OCI-LY3 (cell line): ENCODE results near the gene TMEM87A.

Experiments
- H2AFZ ChIP-seq: fragments of 200-600, 300-600 bp; shearing (Covaris generic); 2 replicates; pipeline ENCODE4 v1.6.0; 2014; ENCODE audit warnings: antibody characterized with exemption, low read depth, low read length
- H3K27ac ChIP-seq: fragments of 200-600, 300-600 bp; sonication (generic); 2 replicates; pipeline ENCODE4 v1.5.1; 2014; ENCODE audit warnings: mild to moderate bottlenecking, low read length, moderate library complexity, mixed read lengths
- H3K27me3 ChIP-seq: fragments of 200-600, 300-600 bp; sonication (generic); 2 replicates; pipeline ENCODE4 v1.6.1; 2014; ENCODE audit warnings: low read depth, low read length, mixed read lengths
- H3K36me3 ChIP-seq: fragments of 200-600, 300-600 bp; sonication (generic); replicated peaks from 2 replicates; pipeline ENCODE3; 2014; ENCODE audit warnings: low read depth, low read length, mixed read lengths
- H3K4me1 ChIP-seq: fragments of 300-600, 200-600 bp; sonication (generic); 2 replicates; pipeline ENCODE4 v1.6.1; 2014; ENCODE audit warnings: low read length, mixed read lengths
- H3K4me2 ChIP-seq: fragments of 200-600, 300-600 bp; sonication (generic); 2 replicates; pipeline ENCODE4 v1.6.1; 2014; ENCODE audit warnings: low read length, mixed read lengths
- H3K4me3 ChIP-seq: fragments of 300-600, 200-600 bp; sonication (generic); 2 replicates; pipeline ENCODE4 v1.5.1; 2014; ENCODE audit warnings: antibody characterized with exemption, mild to moderate bottlenecking, low read length, moderate library complexity
- H3K79me2 ChIP-seq: fragments of 300-600, 200-600 bp; shearing (Covaris generic); 2 replicates; pipeline ENCODE4 v1.6.1; 2014; ENCODE audit warnings: mild to moderate bottlenecking, low read length, mixed read lengths
- H3K9ac ChIP-seq: fragments of 300-600, 200-600 bp; shearing (Covaris generic); 2 replicates; pipeline ENCODE4 v1.6.0; 2014; ENCODE audit warnings: mild to moderate bottlenecking, low read length, moderate library complexity
- H3K9me3 ChIP-seq: fragments of 200-600, 300-600 bp; shearing (Covaris generic); 2 replicates; pipeline ENCODE4 v1.6.1; 2014; ENCODE audit warnings: low read length, mixed read lengths; ENCODE audit not compliant: insufficient read depth
- H4K20me1 ChIP-seq: fragments of 200-600, 300-600 bp; sonication (generic); 2 replicates; pipeline ENCODE4 v1.6.1; 2016; ENCODE audit warnings: low read length, mixed read lengths; ENCODE audit not compliant: insufficient read depth
- EZH2phosphoT487 ChIP-seq: fragments of 200-600 bp; shearing (Covaris generic); IDR thresholded peaks from 2 replicates; pipeline ENCODE4 v1.6.1; 2018; ENCODE audit warnings: antibody characterized with exemption, mixed run types, low read depth
- TF ChIP-seq, protein P1 (sequence below): fragments of 200-600, 300-600 bp; sonication (generic); IDR thresholded peaks from 2 replicates; pipeline ENCODE4 v1.5.1; 2014; ENCODE audit warnings: antibody characterized with exemption, low read length, low read depth

The TMEM87A gene

DNA sequence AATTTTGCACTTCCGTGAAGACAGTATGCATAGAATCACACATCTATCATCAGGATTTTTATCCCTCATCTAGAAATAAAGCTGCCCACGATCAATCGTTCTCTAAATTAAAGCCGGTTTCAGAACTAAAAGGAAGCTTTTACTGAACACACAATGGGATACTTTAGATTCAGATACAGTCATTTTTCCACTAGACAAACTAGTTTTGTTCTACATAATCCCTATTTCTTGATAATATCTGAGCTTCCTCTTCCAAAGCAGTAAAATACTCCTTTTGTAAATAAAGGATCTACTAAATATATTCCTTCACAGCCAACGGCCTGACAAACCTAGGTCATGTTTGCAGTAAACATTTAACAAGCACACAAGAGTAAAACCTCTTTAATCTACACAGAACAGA lies 2.2 kb downstream of the TMEM87A start:
- H4K20me1 ChIP-seq = no peaks in the 10 kb centered on the region; the same call in 1 of the 2 replicates
- H3K4me2 ChIP-seq = no peak overlapping the region
- H3K27ac ChIP-seq = no peak overlapping the region
- no peak overlapping the region for H3K4me3 ChIP-seq
- peaks cover 17% of the 10 kb centered on the region for H3K36me3 ChIP-seq
- H2AFZ ChIP-seq = no peak overlapping the region
- peaks cover 69% of the 10 kb centered on the region for H3K79me2 ChIP-seq
- peaks cover 21% of the 10 kb centered on the region for H3K4me1 ChIP-seq
- no peaks in the 10 kb centered on the region for H3K27me3 ChIP-seq
- H3K9ac ChIP-seq = no peak overlapping the region
- no peaks in the 10 kb centered on the region for H3K9me3 ChIP-seq
- no peak for TF ChIP-seq EZH2phosphoT487
- TF ChIP-seq, protein P1, sequence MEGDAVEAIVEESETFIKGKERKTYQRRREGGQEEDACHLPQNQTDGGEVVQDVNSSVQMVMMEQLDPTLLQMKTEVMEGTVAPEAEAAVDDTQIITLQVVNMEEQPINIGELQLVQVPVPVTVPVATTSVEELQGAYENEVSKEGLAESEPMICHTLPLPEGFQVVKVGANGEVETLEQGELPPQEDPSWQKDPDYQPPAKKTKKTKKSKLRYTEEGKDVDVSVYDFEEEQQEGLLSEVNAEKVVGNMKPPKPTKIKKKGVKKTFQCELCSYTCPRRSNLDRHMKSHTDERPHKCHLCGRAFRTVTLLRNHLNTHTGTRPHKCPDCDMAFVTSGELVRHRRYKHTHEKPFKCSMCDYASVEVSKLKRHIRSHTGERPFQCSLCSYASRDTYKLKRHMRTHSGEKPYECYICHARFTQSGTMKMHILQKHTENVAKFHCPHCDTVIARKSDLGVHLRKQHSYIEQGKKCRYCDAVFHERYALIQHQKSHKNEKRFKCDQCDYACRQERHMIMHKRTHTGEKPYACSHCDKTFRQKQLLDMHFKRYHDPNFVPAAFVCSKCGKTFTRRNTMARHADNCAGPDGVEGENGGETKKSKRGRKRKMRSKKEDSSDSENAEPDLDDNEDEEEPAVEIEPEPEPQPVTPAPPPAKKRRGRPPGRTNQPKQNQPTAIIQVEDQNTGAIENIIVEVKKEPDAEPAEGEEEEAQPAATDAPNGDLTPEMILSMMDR = no peak

DNA sequence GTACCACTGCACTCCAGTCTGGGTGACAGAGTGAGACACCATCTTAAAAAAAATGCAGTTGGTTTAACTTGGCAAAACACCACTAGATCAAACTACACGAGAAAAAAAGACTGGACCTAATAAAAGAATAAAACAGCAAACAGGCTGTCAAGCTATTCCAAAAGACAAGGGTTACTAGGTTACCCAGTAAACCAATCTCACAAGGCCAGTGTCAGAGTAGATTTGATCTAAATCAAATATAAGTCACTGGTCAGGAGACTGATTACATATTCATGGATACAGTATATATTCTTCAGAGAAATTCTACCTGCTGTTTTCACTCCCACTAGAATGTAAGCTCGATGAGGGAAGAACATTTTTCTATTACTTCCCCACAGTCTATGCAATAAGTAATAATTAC lies 2.7 kb downstream of the TMEM87A start:
- Histone ChIP-seq H3K4me3 (no peak overlapping the region), H3K79me2 (peaks cover 64% of the 10 kb centered on the region), H3K4me2 (no peak overlapping the region), H3K9me3 (no peaks in the 10 kb centered on the region), H3K27ac (no peak overlapping the region), H2AFZ (no peak overlapping the region), H3K4me1 (peaks cover 17% of the 10 kb centered on the region), H3K27me3 (no peaks in the 10 kb centered on the region), H4K20me1 (no peaks in the 10 kb centered on the region; the same call in 1 of the 2 replicates), H3K9ac (no peak overlapping the region), H3K36me3 (peaks cover 19% of the 10 kb centered on the region)
- TF ChIP-seq EZH2phosphoT487 = no peak
- TF ChIP-seq, protein P1 = no peak

DNA sequence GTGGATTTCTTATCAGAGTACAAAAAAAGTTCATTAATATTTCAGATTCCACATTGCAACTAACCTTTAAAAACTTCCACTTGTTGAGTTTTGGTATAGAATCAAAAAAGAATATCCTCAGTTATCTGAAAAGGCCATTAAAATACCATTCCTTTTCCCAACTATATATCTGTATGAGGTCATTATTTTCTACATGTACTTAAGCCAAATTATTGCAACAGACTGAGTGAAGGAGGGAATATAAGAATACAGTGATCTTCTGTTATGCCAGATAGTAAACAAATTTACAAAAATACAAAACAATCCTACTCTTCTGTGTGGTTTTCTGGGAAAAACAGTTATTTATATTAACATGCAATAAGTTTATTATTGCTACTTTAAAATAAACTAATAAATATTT lies 5.9 kb downstream of the TMEM87A start:
- H3K79me2 ChIP-seq = peaks cover 41% of the 10 kb centered on the region
- H3K36me3 ChIP-seq = peaks cover 34% of the 10 kb centered on the region

DNA sequence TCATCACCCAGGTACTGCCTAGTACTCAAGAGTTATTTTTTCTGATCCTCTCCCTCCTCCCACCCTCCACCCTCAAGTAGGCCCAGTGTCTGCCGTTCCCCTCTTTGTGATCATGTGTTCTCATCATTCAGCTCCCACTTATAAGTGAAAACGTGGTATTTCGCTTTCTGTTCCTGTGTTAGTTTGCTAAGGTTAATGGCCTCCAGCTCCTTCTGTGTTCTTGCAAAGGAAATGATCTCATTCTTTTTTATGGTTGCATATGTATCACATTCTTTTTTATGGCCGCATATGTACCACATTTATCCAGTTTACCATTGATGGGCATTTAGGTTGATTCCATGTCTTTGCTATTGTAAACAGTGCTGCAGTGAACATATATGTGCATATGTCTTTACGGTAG lies 8.4 kb downstream of the TMEM87A start:
- no peak overlapping the region for H3K4me2 ChIP-seq
- H3K4me3 ChIP-seq = no peak overlapping the region
- no peak for TF ChIP-seq EZH2phosphoT487
- TF ChIP-seq, protein P1 = no peak

More for the DNA sequence above, 5.9 kb downstream of the TMEM87A start:
- TF ChIP-seq EZH2phosphoT487 = no peak
- TF ChIP-seq, protein P1 = no peak
- Histone ChIP-seq H3K27ac (no peak overlapping the region), H3K4me2 (no peak overlapping the region), H4K20me1 (no peaks in the 10 kb centered on the region; the same call in 1 of the 2 replicates), H3K9ac (no peak overlapping the region), H3K4me1 (peaks cover 11% of the 10 kb centered on the region), H3K27me3 (no peaks in the 10 kb centered on the region), H3K4me3 (no peak overlapping the region), H3K9me3 (no peaks in the 10 kb centered on the region), H2AFZ (no peak overlapping the region)

More for the DNA sequence above, 8.4 kb downstream of the TMEM87A start:
- Histone ChIP-seq H3K27ac (no peak overlapping the region), H4K20me1 (no peaks in the 10 kb centered on the region), H3K9me3 (no peaks in the 10 kb centered on the region), H3K36me3 (peaks cover 44% of the 10 kb centered on the region), H2AFZ (no peak overlapping the region), H3K27me3 (no peaks in the 10 kb centered on the region), H3K4me1 (no peaks in the 10 kb centered on the region), H3K9ac (no peak overlapping the region), H3K79me2 (peaks cover 16% of the 10 kb centered on the region)
